Left hindlimb (tissue), 1 donor: ENCODE measurements around the gene SNX17.
"Not testable (repeated sequence)": the region's sequence is repeated elsewhere in the genome, so short reads cannot be mapped to it uniquely, and the experiment has no call there.

Experiments
- DNase-seq: peaks from one replicate; pipeline ENCODE4 v3.0.0-alpha.2; 2018

The SNX17 gene

DNA sequence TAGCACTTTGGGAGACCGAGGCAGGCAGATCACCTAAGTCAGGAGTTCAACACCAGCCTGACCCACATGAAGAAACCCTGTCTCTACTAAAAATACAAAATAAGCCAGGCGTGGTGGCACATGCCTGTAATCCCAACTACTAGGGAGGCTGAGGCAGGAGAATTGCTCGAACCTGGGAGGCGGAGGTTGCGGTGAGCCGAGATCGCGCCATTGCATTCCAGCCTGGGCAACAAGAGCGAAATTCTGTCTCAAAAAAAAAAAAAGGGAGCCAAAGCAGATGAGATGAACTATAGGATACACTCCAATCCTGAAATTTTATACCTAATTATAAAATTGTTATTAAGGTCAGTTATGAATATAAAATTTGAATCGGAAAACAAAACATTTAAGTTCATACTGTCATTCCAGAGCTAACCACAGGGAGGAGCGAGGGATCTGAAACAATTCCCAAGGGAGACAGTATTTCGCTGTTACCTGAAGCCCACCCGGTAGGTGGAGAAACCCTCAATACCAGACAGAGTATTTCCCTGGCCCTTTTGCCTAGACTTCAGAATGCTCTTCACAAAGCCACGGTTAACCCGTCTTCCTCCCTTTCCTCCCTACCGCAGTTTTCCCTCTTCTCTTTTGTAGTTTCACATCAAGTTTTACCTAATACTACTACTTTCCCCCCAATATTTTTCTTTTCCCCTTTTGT, 37.5 kb downstream of the SNX17 start:
- DNase-seq = no peak

DNA sequence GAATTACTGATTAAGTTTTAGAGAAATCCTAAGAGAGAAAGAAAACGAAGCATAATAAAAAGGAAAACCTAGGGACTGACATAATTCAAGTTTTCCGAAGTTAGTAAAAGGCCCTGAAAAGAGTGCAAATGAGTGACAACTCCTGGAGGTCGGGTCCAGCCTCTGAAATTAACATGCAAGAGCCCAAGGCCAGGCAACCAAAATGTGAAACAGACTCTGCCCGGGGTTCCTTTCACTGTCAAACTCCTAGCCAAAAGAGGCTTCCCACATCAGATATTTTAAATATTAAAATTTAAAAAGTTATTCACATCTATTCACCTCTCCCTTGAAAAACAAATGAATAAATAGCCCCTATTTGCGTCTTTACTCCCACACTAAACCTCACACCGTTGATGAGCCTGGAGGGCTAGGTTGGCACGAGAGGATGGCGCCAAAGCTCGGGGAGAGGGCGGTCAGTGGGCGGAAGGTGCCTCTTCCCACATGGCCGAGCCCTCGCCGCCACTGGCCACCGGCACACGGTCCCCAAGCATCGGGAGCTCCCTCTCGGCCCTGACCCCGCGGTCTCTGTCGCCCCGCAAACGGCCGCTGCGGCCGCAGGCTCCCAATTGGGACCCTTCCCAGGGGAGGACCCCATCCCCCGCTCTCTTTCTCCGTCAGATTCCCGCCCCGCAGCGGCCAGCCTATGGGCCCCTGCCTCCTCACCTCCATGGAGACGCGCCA, 38.3 kb downstream of the SNX17 start:
- DNase-seq = no peak

DNA sequence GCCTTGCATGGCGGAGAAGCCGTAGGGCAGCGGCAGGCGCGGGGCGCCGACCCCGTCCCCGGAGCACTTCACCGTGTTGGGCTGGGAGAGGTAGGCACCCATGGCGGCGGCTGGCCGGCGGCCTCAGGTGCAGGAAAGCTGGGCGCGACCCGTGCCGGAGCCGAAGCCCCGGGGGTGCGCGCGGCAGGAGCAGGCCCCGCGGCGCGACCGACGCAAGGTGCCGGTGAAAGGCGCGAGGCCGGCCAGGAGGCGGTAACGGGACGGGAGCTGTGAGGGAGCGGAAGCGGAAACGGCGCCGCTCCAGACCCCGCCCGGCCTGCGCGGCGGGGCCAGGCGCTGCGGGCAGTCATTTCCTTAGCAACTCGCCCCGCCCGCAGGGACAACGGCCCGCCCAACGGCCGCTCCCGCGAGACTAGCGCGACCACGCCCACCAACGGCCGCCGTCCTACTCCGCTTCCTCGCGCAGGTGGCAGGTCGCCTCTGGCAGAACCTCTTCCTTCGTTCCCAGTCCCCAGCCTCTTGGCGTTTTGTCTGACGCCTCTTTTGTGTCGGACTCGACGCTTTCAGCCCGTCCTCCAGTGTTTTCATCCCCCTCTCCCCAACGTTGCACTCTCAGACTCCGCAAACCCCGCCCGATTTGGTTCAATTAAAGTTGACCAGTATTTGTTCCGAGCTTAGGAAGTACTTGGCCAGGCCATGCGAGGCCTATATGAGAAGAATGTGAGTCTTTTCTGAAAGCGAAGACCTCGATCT, 39.1 kb downstream of the SNX17 start, which contains the start of gene PPM1G:
Gene PPM1G (minus strand): TSS at position 271 of the 753 bp plus-strand sequence. CDS start 169 bp downstream, at position 102.
- DNase-seq = peak; percentile 95

DNA sequence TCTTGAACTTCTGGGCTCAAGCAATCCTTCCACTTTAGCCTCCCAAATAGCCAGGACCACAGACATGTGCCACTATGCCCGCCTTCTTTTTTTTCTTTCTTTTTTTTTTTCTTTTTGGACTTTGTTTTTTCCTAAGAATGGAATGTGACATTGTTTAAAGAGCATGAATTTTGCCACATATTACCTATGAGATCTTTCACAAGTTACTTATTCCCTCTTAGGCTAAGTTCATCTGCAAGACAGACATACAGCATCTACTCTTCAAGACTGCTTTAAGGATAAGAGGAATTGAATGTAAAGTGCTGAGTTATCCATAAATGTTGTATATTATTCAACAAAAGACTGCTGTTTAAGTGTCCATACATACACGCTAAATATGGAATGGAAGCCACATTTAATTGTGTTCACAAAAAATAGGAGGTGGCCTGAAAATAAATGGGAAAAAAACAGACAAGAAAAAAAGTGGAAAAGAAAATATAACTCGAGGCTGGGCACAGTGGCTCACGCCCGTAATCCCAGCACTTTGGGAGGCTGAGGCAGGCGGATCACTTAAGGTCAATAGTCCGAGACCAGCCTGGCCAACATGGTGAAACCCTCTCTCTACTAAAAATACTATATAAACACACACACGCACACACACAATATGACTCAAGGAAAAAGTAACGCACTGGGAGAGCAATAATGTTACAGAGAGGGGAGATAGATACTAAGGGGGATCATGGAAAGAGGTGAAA, 42.2 kb downstream of the SNX17 start:
- DNase-seq = no peak

DNA sequence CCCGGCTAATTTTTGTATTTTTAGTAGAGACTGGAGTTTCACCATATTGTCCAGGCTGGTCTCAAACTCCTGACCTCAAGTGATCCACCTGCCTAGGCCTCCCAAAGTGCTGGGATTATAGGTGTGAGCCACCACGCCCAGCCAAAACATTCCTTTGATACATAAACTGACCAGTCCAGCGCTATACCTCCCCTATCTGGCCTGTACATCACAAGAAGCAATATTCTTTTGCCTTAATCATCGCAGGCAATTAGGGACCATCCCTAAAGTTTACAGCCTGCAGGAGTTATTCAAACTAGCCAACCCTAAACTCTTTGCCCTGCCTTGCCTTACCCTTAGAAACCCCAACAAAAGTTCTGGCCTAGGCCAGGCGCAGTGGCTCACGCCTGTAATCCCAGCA, 45.7 kb downstream of the SNX17 start:
- DNase-seq = no peak

DNA sequence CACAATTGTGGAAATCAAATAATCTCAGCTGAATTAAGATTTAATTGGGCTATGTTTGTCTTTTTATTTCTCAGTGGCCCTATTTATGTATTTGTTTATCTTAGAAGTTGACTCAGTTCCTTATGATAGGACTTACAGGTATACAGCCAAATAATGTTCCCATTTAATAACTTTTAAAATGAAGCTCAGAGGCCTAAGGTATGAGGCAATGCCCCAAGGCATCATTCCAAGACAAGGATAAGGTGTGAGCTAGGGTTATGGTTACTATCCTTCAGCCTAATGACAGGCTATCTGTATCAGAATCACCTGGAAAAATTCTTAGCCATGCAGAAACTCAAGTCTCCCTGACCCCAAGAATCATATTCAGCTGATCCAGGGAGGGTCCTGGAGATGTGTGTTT, 50.6 kb downstream of the SNX17 start:
- no peak for DNase-seq

DNA sequence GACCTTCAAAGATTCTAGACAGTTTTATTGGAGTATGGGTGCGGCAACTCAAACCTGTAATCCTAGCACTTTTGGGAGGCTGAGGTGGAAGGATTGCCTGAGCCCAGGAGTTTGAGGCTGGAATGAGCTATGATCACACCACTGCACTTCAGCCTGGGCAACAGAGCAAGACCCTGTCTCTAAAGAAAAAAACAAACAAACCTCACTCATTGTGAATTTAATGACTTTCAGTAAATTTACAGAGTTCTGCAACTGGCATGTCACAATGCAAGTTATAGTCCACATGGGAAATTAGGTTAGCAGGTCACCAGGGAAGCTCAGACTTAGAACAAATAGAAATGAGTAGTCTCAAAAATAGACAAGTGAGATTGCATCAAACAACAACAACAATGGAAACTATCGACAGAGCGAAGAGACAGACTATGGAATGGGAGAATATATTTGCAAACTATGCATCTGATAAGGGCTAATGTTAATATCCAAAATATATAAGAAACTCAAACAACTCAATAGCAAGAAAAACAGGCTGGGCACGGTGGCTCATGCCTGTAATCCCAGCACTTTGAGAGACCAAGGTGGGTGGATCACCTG, 51.3 kb downstream of the SNX17 start:
- no peak for DNase-seq

DNA sequence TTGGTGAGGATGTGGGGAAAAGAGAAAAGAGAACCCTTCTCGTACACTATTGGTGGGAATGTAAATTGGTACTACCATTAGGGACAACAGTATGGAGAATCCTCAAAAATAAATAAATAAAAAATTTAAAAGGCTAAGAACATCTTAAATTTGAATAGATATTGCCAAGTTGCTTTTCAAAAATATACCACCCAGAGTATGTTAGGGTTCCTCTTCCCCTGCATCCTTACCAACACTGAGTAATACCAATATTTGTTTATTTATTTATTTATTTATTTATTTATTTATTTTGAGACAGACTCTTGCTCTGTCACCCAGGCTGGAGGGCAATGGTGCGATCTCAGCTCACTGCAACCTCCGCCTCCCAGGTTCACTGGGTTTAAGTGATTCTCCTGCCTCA, 52.5 kb downstream of the SNX17 start:
- DNase-seq = no peak

DNA sequence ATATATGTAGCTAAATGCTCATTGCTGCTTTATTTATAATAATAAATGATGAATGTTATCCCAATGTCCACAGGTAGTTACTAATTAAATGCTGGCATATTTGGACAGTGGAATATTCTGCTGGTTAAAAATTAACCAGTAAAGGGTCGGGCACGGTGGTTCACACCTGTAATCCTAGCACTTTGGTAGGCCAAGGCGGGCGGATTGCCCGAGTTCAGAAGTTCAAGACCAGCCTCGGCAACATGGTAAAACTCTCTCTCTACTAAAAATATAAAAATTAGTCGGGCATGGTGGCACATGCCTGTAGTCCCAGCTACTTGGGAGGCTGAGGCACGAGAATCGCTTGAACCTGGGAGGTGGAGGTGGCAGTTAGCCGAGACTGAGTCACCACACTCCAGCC, 54.6 kb downstream of the SNX17 start:
- not testable (repeated sequence) for DNase-seq
